Esophagus muscularis mucosa (tissue), 3 donors: Measurements from ENCODE around the gene GPX7.

Experiments used
- CTCF ChIP-seq, 3 experiments: fragments of 200-600 bp in 2 of 3; fragments of 450-650 bp in 1 of 3; sonication (generic) in 2 of 3; IDR thresholded peaks; one replicate each; pipeline ENCODE4 v1.5.1; 2017 to 2019; ENCODE audit warnings: antibody characterized with exemption in 3 of 3, mild to moderate bottlenecking in 2 of 3, moderate library complexity in 1 of 3
- EP300 ChIP-seq: sonication (generic); formaldehyde crosslinking; IDR thresholded peaks from one replicate; pipeline ENCODE4 v1.6.1; 2017; ENCODE audit warnings: antibody characterized with exemption

GRCh38 chr1:52635321-52636089 is 33.3 kb downstream of the GPX7 start:
- TF ChIP-seq CTCF (IDR thresholded peaks at IDR 0.05) (no peak), EP300 (no peak)
